Adrenal gland (tissue), 12 donors: Measurements from ENCODE around the gene PRDM12. TPM values are rescaled to one million over a fixed set of nuclear protein-coding genes. Genes with fewer than 3 reads are reported as not detected.

ENCODE experiments used
- DNase-seq, 7 donors: peaks; one replicate each; pipeline ENCODE4 v3.0.0-alpha.2; 2019 to 2020
- H3K27ac ChIP-seq, 5 donors: fragments of 200-600 bp; sonication (generic) in 4 of 5; 1 replicate in 3 of 5; 2 replicates in 2 of 5; pipeline versions ENCODE4 v1.5.1 to v1.8.0; 2016 to 2020; ENCODE audit warnings: mild to moderate bottlenecking in 1 of 5
- H3K27me3 ChIP-seq: fragments of 200-600 bp; 2 replicates; pipeline ENCODE4 v1.8.0; 2021
- H3K36me3 ChIP-seq, 2 donors: fragments of 200-600 bp; replicated peaks in 1 of 2; 1 replicate in 1 of 2; 2 replicates in 1 of 2; pipeline versions ENCODE4 v1.5.1 to v1.8.0; 2018 to 2022
- H3K4me1 ChIP-seq, 2 donors: fragments of 200-600 bp; replicated peaks in 1 of 2; 1 replicate in 1 of 2; 2 replicates in 1 of 2; pipeline versions ENCODE4 v1.5.1 to v1.8.0; 2018 to 2021
- H3K4me3 ChIP-seq, 4 donors: fragments of 200-600 bp; sonication (generic) in 3 of 4; one replicate each; pipeline ENCODE4 v1.5.1; 2016 to 2018
- H3K9me3 ChIP-seq, 3 donors: fragments of 200-600 bp; sonication (generic) in 1 of 3; replicated peaks in 1 of 3; 1 replicate in 2 of 3; 2 replicates in 1 of 3; pipeline versions ENCODE4 v1.5.1 to v1.8.0; 2016 to 2021
- CTCF ChIP-seq, 6 experiments: fragments of 450-650 bp in 4 of 6; fragments of 200-600 bp in 2 of 6; sonication (generic) in 1 of 6; IDR thresholded peaks; 1 replicate in 5 of 6; 2 replicates in 1 of 6; pipeline versions ENCODE4 v1.5.1 to v1.8.0; 2016 to 2021; ENCODE audit warnings: antibody characterized with exemption in 6 of 6, mild to moderate bottlenecking in 2 of 6, moderate library complexity in 1 of 6
- POLR2A ChIP-seq, 2 donors: fragments of 450-650 bp; IDR thresholded peaks; one replicate each; pipeline ENCODE4 v1.6.1; 2017; ENCODE audit warnings: antibody characterized with exemption in 2 of 2, mild to moderate bottlenecking in 2 of 2, moderate library complexity in 1 of 2
- WGBS, 4 donors: extraction: QIAGEN DNeasy Blood & Tissue Kit in 2 of 4; methylation state at CpG; one replicate each; pipeline versions ENCODE4 v1.1.5 to v1.1.7; 2013 to 2017; 5-methylcytosine and 5-hydroxymethylcytosine counted together
- intact Hi-C, 2 donors: fragments of 100-400 bp; cut with DNase I; formaldehyde crosslinking; loops; one replicate each; pipeline versions ENCODE4 v1.14.1 to v1.15.0; 2022 to 2023
- microRNA-seq, 3 donors: library from miRNA; unstranded; fragments of <30 nt; microRNA quantifications; one replicate each; pipeline ENCODE4, GENCODE V29; 2017 to 2020
- polyA plus RNA-seq, 3 donors: library from polyadenylated mRNA; stranded (reverse); fragments of 200-250 nt in 2 of 3; fragments of 350-450 nt in 1 of 3; fragmentation: Illumina TruSeq in 1 of 3; extraction: RNeasy Lipid Tissue Mini Kit (QIAGEN cat#74804) in 1 of 3; gene quantifications; one replicate each; pipeline ENCODE4 v1.2.3, GENCODE V29; 2013 to 2014
- small RNA-seq, 2 donors: library from RNA; depleted of rRNA; stranded (forward); fragments of <200 nt; gene quantifications; one replicate each; pipeline ENCODE3, GENCODE V24; 2016
- total RNA-seq, 9 donors: library from RNA; depleted of rRNA in 4 of 9; stranded (reverse); fragments of >200 nt in 4 of 9; fragments of 120-200 nt in 1 of 9; fragmentation: NEBNext Ultra II Directional in 1 of 9; extraction: Animal tissue kit (Norgen Biotek cat#: 25700) in 1 of 9; gene quantifications; one replicate each; pipeline versions ENCODE4 v1.1.0 to v1.2.4, GENCODE V29; 2013 to 2023
- donor health status: healthy with polysubstance abuse.
- donor health status: Bipolar disorder and iron deficiency.
- donor health status: DM: yes; HTN: yes; CAD: no.
- donor health status: DM: no; HTN: no; CAD: no.
- donor health status: DM: no; HTN: no; CAD: no.
- donor health status: DM: yes; HTN: yes; CAD: no.

Gene PRDM12
- total and polyA plus RNA-seq, 12 donors, result 0.07 to 0.14 (median 0.08) TPM; not detected in 9

- intact Hi-C loops, result no loop called here
- Histone ChIP-seq H3K27ac (no peak overlapping the region), H3K36me3 (no peaks in the 10 kb centered on the region), H3K9me3 (no peaks in the 10 kb centered on the region), H3K27me3 (no peaks in the 10 kb centered on the region), H3K4me1 (peaks cover 9 to 21% of the 10 kb centered on the region in 2 donors), H3K4me3 (no peak overlapping the region)
- no peak for DNase-seq
- TF ChIP-seq CTCF (IDR thresholded peaks at IDR 0.05) (no peak), POLR2A (IDR thresholded peaks at IDR 0.05) (no peak)
- WGBS, 4 donors, result 87 to 93% (median 89%) methylated on average over 2 of the region's 2 CpGs
Measured at GRCh38 chr9:130731355-130731754, 67.0 kb downstream of the PRDM12 start.

GRCh38 chr9:130732136-130732535, 67.7 kb downstream of the PRDM12 start:
- DNase-seq, result no peak
- H3K4me3 ChIP-seq, result no peak overlapping the region
- no peaks in the 10 kb centered on the region for H3K27me3 ChIP-seq
- no peak for TF ChIP-seq CTCF (IDR thresholded peaks at IDR 0.05)
- no peak for TF ChIP-seq POLR2A (IDR thresholded peaks at IDR 0.05)
- peaks cover 9 to 21% of the 10 kb centered on the region in 2 donors for H3K4me1 ChIP-seq
- 66 to 71% (median 68%) methylated on average over 2 of the region's 2 CpGs for WGBS, 4 donors
- intact Hi-C loops, result no loop called here
- H3K27ac ChIP-seq, result no peak overlapping the region
- no peaks in the 10 kb centered on the region for H3K36me3 ChIP-seq
- no peaks in the 10 kb centered on the region for H3K9me3 ChIP-seq

Small RNAs within 50 kb of the gene (microRNA-seq; reads per million reads assigned to microRNA genes)
- 0 reads per million in 3 donors for gene MIR6856

Small RNAs within 50 kb of the gene (small RNA-seq; reads per million reads assigned to genes)
- gene AL359092.1, result 0 reads per million in 2 donors
- 0 reads per million in 2 donors for gene MIR6856

Other genes with a start within 250 kb of the PRDM12 start
- gene ASS1, start 219.6 kb upstream of the PRDM12 start, total RNA-seq, result 100 to 1,000 TPM in 8 of 9 donors, 10 to 100 TPM in 1; 11.3 to 357 (median 207) TPM
- gene ASS1, start 219.6 kb upstream of the PRDM12 start, polyA plus RNA-seq, result 100 to 1,000 TPM; 122 to 438 (median 433) TPM
- 10 to 100 TPM; 26.1 to 52.3 (median 39.6) TPM for gene FUBP3, start 85.0 kb upstream of the PRDM12 start, total RNA-seq
- gene FUBP3, start 85.0 kb upstream of the PRDM12 start, polyA plus RNA-seq, result 10 to 100 TPM; 18.3 to 46.1 (median 29.5) TPM
- gene EXOSC2, start 29.2 kb downstream of the PRDM12 start, total RNA-seq, result 10 to 100 TPM in 8 of 9 donors, 1 to 10 TPM in 1; 9.5 to 29.8 (median 19.8) TPM
- 10 to 100 TPM; 15.5 to 28.8 (median 16.6) TPM for gene EXOSC2, start 29.2 kb downstream of the PRDM12 start, polyA plus RNA-seq
- gene ABL1, start 170.7 kb downstream of the PRDM12 start, total RNA-seq, result 10 to 100 TPM; 27.2 to 83.2 (median 47.1) TPM
- 10 to 100 TPM; 30.0 to 52.1 (median 33.6) TPM for gene ABL1, start 170.7 kb downstream of the PRDM12 start, polyA plus RNA-seq
- not detected for gene QRFP, start 232.2 kb downstream of the PRDM12 start, total RNA-seq
- gene QRFP, start 232.2 kb downstream of the PRDM12 start, polyA plus RNA-seq, result not detected